HEK293 (cell line): ENCODE measurements around the gene TMED9.

Experiments
- CTCF ChIA-PET: fragments of 350-600 bp; formaldehyde crosslinking; extraction: SDS; loops from one replicate; lab custom pipeline; 2021; ENCODE audit warnings: antibody characterized with exemption; lab: Yijun Ruan, JAX
- POLR2A ChIA-PET: fragments of 300-600 bp; formaldehyde crosslinking; extraction: SDS; loops from one replicate; lab custom pipeline; 2020; ENCODE audit warnings: antibody characterized with exemption, inconsistent platforms; lab: Yijun Ruan, JAX
- H3K27ac ChIP-seq: fragments of 200-500 bp; sonication (Bioruptor generic); 2 replicates; pipeline ENCODE4 v1.5.1; 2014; ENCODE audit warnings: low read depth, low read length, control low read depth, inconsistent platforms; ENCODE audit errors: extremely low read depth
- H3K36me3 ChIP-seq, 2 experiments: fragments of 200-500 bp in 1 of 2; sonication (Bioruptor generic) in 1 of 2; 1 replicate in 1 of 2; 2 replicates in 1 of 2; pipeline ENCODE4 v1.5.1; 2014 to 2017; ENCODE audit warnings: inconsistent platforms in 2 of 2, low read length in 2 of 2; ENCODE audit not compliant: control insufficient read depth in 2 of 2, insufficient read depth in 1 of 2
- H3K4me1 ChIP-seq: fragments of 200-500 bp; sonication (Bioruptor generic); 2 replicates; pipeline ENCODE4 v1.5.1; 2014; ENCODE audit warnings: mild to moderate bottlenecking, low read length, inconsistent platforms; ENCODE audit not compliant: control insufficient read depth, insufficient read depth
- H3K4me3 ChIP-seq: 2 replicates; pipeline ENCODE4 v1.5.1; 2011; ENCODE audit warnings: low read depth, mild to moderate bottlenecking, control low read depth, low read length, moderate library complexity
- H3K9me3 ChIP-seq: fragments of 200-500 bp; sonication (Bioruptor generic); 2 replicates; pipeline ENCODE4 v1.5.1; 2014; ENCODE audit warnings: low read depth, low read length, inconsistent platforms; ENCODE audit not compliant: control insufficient read depth, insufficient read depth
- EGR2 ChIP-seq: fragments of 450-650 bp; formaldehyde crosslinking; IDR thresholded peaks from 2 replicates; pipeline ENCODE4 v1.5.1; 2016; ENCODE audit warnings: low read depth, missing biosample characterization, missing genetic modification characterization
- MYNN ChIP-seq: fragments of 450-650 bp; formaldehyde crosslinking; IDR thresholded peaks from 2 replicates; pipeline ENCODE4 v1.5.1; 2016; ENCODE audit warnings: missing biosample characterization, missing genetic modification characterization, borderline replicate concordance
- OSR2 ChIP-seq: fragments of 450-650 bp; formaldehyde crosslinking; IDR thresholded peaks from 2 replicates; pipeline ENCODE4 v1.5.1; 2016; ENCODE audit warnings: missing biosample characterization, missing genetic modification characterization
- SALL2 ChIP-seq: fragments of 450-650 bp; formaldehyde crosslinking; IDR thresholded peaks from 2 replicates; pipeline ENCODE4 v1.5.0; 2017; ENCODE audit warnings: missing biosample characterization, mild to moderate bottlenecking, missing genetic modification characterization, borderline replicate concordance
- ZBTB20 ChIP-seq: fragments of 450-650 bp; formaldehyde crosslinking; IDR thresholded peaks from 2 replicates; pipeline ENCODE4 v1.5.1; 2016; ENCODE audit warnings: missing biosample characterization, missing genetic modification characterization
- ZBTB48 ChIP-seq: fragments of 450-650 bp; formaldehyde crosslinking; IDR thresholded peaks from 2 replicates; pipeline ENCODE4 v1.5.1; 2016; ENCODE audit warnings: missing biosample characterization, missing genetic modification characterization
- ZBTB7A ChIP-seq: fragments of 450-650 bp; formaldehyde crosslinking; IDR thresholded peaks from 2 replicates; pipeline ENCODE4 v1.5.1; 2016; ENCODE audit warnings: low read depth, missing biosample characterization, missing genetic modification characterization
- ZFP41 ChIP-seq: fragments of 450-650 bp; formaldehyde crosslinking; IDR thresholded peaks from 2 replicates; pipeline ENCODE4 v1.5.1; 2016; ENCODE audit warnings: missing biosample characterization, missing genetic modification characterization, borderline replicate concordance
- ZNF138 ChIP-seq: fragments of 450-650 bp; formaldehyde crosslinking; IDR thresholded peaks from 2 replicates; pipeline ENCODE4 v1.5.1; 2016; ENCODE audit warnings: missing biosample characterization, missing genetic modification characterization, borderline replicate concordance
- ZNF175 ChIP-seq: fragments of 450-650 bp; formaldehyde crosslinking; IDR thresholded peaks from 2 replicates; pipeline ENCODE4 v1.5.1; 2016; ENCODE audit warnings: missing biosample characterization, missing genetic modification characterization
- ZNF292 ChIP-seq: fragments of 450-650 bp; formaldehyde crosslinking; IDR thresholded peaks from 2 replicates; pipeline ENCODE4 v1.5.1; 2016; ENCODE audit warnings: low read depth, missing biosample characterization, missing genetic modification characterization, borderline replicate concordance
- ZNF416 ChIP-seq: fragments of 450-650 bp; formaldehyde crosslinking; IDR thresholded peaks from 2 replicates; pipeline ENCODE4 v1.5.1; 2016; ENCODE audit warnings: missing biosample characterization, missing genetic modification characterization
- ZNF433 ChIP-seq: fragments of 450-650 bp; formaldehyde crosslinking; IDR thresholded peaks from 2 replicates; pipeline ENCODE4 v1.5.1; 2016; ENCODE audit warnings: missing biosample characterization, missing genetic modification characterization, low read depth
- ZNF558 ChIP-seq: fragments of 450-650 bp; formaldehyde crosslinking; IDR thresholded peaks from 2 replicates; pipeline ENCODE4 v1.5.1; 2016; ENCODE audit warnings: missing biosample characterization, missing genetic modification characterization
- ZNF843 ChIP-seq: fragments of 450-650 bp; formaldehyde crosslinking; IDR thresholded peaks from 2 replicates; pipeline ENCODE4 v1.5.1; 2016; ENCODE audit warnings: missing biosample characterization, missing genetic modification characterization
- TF ChIP-seq, protein P1 (sequence below): fragments of 450-650 bp; formaldehyde crosslinking; IDR thresholded peaks from 2 replicates; pipeline ENCODE4 v1.5.1; 2016; ENCODE audit warnings: missing biosample characterization, missing genetic modification characterization
- TF ChIP-seq, protein P2 (sequence below): fragments of 450-650 bp; formaldehyde crosslinking; IDR thresholded peaks from 2 replicates; pipeline ENCODE4 v1.5.1; 2017; ENCODE audit warnings: missing biosample characterization, missing genetic modification characterization
- TF ChIP-seq, protein P3 (sequence below): fragments of 450-650 bp; formaldehyde crosslinking; IDR thresholded peaks from 2 replicates; pipeline ENCODE4 v1.5.1; 2017; ENCODE audit warnings: missing biosample characterization, missing genetic modification characterization
- TF ChIP-seq, protein P4 (sequence below): fragments of 450-650 bp; formaldehyde crosslinking; conservative IDR thresholded peaks from 2 replicates; pipeline ENCODE4 v1.5.1; 2016; ENCODE audit warnings: low read depth, missing biosample characterization, missing genetic modification characterization
- TF ChIP-seq, protein P5 (sequence below): fragments of 450-650 bp; formaldehyde crosslinking; IDR thresholded peaks from 2 replicates; pipeline ENCODE4 v1.5.1; 2016; ENCODE audit warnings: missing biosample characterization, missing genetic modification characterization
- TF ChIP-seq, protein P6 (sequence below): IDR thresholded peaks from 2 replicates; pipeline ENCODE4 v1.6.1; 2011; ENCODE audit warnings: mild to moderate bottlenecking, low read depth, low read length, borderline replicate concordance

Gene TMED9

DNA sequence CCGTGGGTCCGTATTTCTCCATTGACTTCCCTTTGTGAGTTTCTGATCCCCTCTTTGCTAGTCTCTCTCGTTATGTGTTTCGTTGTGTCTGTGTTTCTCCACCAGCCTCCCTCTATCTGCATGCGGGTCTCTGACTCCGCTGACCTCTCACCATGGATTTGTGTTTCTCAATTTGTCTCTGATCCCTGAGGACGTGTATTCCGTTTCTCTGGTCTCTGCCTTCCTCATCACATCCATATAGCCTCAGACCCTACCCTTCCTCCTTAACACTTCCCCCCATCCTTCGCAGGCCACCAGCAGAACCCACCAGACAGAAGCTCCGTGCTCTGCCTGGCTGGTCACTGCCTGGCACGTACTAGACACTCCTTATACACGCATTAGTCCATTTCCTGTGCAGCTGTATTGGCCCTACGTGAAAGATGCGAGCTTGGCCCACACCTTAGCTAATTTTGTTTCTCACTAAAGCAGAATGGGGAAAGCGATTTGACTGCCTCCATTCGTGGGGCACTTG, 8.6 kb downstream of the TMED9 start (continued):
- no peak for TF ChIP-seq ZFP41 (tag by site-specific recombination)
- TF ChIP-seq ZBTB48 = peak; percentile 95; the same call in 1 of the 2 replicates
- no peak for TF ChIP-seq SALL2 (tag by site-specific recombination)
- TF ChIP-seq, protein P1, sequence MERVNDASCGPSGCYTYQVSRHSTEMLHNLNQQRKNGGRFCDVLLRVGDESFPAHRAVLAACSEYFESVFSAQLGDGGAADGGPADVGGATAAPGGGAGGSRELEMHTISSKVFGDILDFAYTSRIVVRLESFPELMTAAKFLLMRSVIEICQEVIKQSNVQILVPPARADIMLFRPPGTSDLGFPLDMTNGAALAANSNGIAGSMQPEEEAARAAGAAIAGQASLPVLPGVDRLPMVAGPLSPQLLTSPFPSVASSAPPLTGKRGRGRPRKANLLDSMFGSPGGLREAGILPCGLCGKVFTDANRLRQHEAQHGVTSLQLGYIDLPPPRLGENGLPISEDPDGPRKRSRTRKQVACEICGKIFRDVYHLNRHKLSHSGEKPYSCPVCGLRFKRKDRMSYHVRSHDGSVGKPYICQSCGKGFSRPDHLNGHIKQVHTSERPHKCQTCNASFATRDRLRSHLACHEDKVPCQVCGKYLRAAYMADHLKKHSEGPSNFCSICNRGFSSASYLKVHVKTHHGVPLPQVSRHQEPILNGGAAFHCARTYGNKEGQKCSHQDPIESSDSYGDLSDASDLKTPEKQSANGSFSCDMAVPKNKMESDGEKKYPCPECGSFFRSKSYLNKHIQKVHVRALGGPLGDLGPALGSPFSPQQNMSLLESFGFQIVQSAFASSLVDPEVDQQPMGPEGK (tag by site-specific recombination) = 0 out of 2 replicates have a peak, but pooled peaks have one; percentile 9
- TF ChIP-seq, protein P2, sequence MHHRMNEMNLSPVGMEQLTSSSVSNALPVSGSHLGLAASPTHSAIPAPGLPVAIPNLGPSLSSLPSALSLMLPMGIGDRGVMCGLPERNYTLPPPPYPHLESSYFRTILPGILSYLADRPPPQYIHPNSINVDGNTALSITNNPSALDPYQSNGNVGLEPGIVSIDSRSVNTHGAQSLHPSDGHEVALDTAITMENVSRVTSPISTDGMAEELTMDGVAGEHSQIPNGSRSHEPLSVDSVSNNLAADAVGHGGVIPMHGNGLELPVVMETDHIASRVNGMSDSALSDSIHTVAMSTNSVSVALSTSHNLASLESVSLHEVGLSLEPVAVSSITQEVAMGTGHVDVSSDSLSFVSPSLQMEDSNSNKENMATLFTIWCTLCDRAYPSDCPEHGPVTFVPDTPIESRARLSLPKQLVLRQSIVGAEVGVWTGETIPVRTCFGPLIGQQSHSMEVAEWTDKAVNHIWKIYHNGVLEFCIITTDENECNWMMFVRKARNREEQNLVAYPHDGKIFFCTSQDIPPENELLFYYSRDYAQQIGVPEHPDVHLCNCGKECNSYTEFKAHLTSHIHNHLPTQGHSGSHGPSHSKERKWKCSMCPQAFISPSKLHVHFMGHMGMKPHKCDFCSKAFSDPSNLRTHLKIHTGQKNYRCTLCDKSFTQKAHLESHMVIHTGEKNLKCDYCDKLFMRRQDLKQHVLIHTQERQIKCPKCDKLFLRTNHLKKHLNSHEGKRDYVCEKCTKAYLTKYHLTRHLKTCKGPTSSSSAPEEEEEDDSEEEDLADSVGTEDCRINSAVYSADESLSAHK = peak; percentile 93
- TF ChIP-seq ZNF292 (tag by site-specific recombination) = no peak
- TF ChIP-seq MYNN = no peak
- 0 out of 2 replicates have a peak, but pooled peaks have one; percentile 34 for TF ChIP-seq EGR2
- TF ChIP-seq, protein P3, sequence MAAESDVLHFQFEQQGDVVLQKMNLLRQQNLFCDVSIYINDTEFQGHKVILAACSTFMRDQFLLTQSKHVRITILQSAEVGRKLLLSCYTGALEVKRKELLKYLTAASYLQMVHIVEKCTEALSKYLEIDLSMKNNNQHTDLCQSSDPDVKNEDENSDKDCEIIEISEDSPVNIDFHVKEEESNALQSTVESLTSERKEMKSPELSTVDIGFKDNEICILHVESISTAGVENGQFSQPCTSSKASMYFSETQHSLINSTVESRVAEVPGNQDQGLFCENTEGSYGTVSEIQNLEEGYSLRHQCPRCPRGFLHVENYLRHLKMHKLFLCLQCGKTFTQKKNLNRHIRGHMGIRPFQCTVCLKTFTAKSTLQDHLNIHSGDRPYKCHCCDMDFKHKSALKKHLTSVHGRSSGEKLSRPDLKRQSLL = no peak
- TF ChIP-seq, protein P4, sequence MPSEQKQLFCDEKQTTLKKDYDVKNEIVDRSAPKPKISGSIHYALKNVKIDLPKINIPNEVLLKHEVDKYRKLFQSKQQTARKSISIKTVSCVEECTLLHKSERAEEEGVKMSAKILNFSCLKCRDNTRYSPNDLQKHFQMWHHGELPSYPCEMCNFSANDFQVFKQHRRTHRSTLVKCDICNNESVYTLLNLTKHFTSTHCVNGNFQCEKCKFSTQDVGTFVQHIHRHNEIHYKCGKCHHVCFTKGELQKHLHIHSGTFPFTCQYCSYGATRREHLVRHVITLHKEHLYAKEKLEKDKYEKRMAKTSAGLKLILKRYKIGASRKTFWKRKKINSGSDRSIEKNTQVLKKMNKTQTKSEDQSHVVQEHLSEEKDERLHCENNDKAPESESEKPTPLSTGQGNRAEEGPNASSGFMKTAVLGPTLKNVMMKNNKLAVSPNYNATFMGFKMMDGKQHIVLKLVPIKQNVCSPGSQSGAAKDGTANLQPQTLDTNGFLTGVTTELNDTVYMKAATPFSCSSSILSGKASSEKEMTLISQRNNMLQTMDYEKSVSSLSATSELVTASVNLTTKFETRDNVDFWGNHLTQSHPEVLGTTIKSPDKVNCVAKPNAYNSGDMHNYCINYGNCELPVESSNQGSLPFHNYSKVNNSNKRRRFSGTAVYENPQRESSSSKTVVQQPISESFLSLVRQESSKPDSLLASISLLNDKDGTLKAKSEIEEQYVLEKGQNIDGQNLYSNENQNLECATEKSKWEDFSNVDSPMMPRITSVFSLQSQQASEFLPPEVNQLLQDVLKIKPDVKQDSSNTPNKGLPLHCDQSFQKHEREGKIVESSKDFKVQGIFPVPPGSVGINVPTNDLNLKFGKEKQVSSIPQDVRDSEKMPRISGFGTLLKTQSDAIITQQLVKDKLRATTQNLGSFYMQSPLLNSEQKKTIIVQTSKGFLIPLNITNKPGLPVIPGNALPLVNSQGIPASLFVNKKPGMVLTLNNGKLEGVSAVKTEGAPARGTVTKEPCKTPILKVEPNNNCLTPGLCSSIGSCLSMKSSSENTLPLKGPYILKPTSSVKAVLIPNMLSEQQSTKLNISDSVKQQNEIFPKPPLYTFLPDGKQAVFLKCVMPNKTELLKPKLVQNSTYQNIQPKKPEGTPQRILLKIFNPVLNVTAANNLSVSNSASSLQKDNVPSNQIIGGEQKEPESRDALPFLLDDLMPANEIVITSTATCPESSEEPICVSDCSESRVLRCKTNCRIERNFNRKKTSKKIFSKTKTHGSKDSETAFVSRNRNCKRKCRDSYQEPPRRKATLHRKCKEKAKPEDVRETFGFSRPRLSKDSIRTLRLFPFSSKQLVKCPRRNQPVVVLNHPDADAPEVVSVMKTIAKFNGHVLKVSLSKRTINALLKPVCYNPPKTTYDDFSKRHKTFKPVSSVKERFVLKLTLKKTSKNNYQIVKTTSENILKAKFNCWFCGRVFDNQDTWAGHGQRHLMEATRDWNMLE (tag by site-specific recombination) = no peak
- peak; percentile 8; the same call in 1 of the 2 replicates for TF ChIP-seq ZBTB7A
- peak; percentile 11; the same call in 1 of the 2 replicates for TF ChIP-seq ZBTB20 (tag by site-specific recombination)
- TF ChIP-seq, all 188 proteins: peak for 13

DNA sequence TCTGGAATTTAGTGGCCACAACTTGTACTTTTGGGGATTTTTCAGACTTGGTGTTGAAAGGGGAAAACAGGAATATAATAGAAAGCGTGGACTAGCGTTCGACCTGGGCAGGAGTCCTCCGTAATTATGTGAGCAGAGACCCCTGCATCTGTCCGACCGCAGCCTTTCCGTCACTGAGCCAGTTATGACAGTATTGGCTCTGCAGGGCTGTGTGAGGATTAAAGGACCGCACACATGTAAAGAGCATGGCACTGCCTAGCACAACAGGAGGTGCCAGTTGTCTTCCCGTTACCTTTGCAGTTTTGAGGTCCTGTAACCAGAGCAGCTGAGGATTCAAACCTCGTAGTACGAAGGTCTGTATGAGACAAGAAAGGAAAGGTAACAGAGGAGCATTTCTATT, 9.1 kb downstream of the TMED9 start:
- TF ChIP-seq, protein P5, sequence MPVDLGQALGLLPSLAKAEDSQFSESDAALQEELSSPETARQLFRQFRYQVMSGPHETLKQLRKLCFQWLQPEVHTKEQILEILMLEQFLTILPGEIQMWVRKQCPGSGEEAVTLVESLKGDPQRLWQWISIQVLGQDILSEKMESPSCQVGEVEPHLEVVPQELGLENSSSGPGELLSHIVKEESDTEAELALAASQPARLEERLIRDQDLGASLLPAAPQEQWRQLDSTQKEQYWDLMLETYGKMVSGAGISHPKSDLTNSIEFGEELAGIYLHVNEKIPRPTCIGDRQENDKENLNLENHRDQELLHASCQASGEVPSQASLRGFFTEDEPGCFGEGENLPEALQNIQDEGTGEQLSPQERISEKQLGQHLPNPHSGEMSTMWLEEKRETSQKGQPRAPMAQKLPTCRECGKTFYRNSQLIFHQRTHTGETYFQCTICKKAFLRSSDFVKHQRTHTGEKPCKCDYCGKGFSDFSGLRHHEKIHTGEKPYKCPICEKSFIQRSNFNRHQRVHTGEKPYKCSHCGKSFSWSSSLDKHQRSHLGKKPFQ = no peak
- TF ChIP-seq, protein P6, sequence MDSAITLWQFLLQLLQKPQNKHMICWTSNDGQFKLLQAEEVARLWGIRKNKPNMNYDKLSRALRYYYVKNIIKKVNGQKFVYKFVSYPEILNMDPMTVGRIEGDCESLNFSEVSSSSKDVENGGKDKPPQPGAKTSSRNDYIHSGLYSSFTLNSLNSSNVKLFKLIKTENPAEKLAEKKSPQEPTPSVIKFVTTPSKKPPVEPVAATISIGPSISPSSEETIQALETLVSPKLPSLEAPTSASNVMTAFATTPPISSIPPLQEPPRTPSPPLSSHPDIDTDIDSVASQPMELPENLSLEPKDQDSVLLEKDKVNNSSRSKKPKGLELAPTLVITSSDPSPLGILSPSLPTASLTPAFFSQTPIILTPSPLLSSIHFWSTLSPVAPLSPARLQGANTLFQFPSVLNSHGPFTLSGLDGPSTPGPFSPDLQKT = no peak
- TF ChIP-seq OSR2 (no peak), ZNF138 (tag by site-specific recombination) (no peak), ZNF175 (no peak), ZNF843 (tag by site-specific recombination) (no peak), ZNF558 (tag by site-specific recombination) (no peak), ZNF433 (no peak), ZNF416 (tag by site-specific recombination) (no peak)
- POLR2A ChIA-PET = interaction anchor here (0.6 to 0.9 kb wide), 3 partner anchors 9 to 510 kb away, joined by 3 read pairs; partner anchors contain the start of gene TMED9
- CTCF ChIA-PET = interaction anchor here (0.8 kb wide), 1 partner anchor 100 kb away, joined by 3 read pairs; no protein-coding TSS in a partner anchor

More for the DNA sequence above, 9.1 kb downstream of the TMED9 start:
- no peaks in the 10 kb centered on the region for H3K9me3 ChIP-seq
- 0 out of 2 replicates have a peak, but pooled peaks cover 2% of the 10 kb centered on the region for H3K4me1 ChIP-seq
- no peak overlapping the region for H3K27ac ChIP-seq
- no peak overlapping the region; the same call in 1 of the 2 replicates for H3K4me3 ChIP-seq
- H3K36me3 ChIP-seq = peaks cover 3 to 16% of the 10 kb centered on the region in 2 experiments; a peak in 2 of 3 replicates
